NCI-H2196 (cell line): ENCODE measurements around the gene SLC10A4.
"Not testable (repeated sequence)": the region's sequence is repeated elsewhere in the genome, so short reads cannot be mapped to it uniquely, and the experiment has no call there.

ENCODE experiments used
- DNase-seq: peaks from one replicate; lab custom pipeline; 2025; ENCODE audit not compliant: unreplicated experiment; lab: John Stamatoyannopoulos, UW

Gene SLC10A4

GRCh38 chr4:48483006-48483776 is at the start of gene SLC10A4:
Gene SLC10A4 (plus strand): TSS chr4:48483343. CDS start chr4:48483562, 219 bp downstream.
- DNase-seq: no peak

GRCh38 chr4:48436318-48436717 is 46.8 kb upstream of the SLC10A4 start:
- DNase-seq: no peak

GRCh38 chr4:48439988-48440387 is 43.2 kb upstream of the SLC10A4 start:
- no peak for DNase-seq

- DNase-seq: not testable (repeated sequence)
Observed at GRCh38 chr4:48440914-48441313, 42.2 kb upstream of the SLC10A4 start.

- peak; percentile 23 for DNase-seq
Observed at GRCh38 chr4:48445704-48446103, 37.4 kb upstream of the SLC10A4 start.

- no peak for DNase-seq
Observed at GRCh38 chr4:48446642-48447041, 36.5 kb upstream of the SLC10A4 start.

- no peak for DNase-seq
Observed at GRCh38 chr4:48449151-48449550, 34.0 kb upstream of the SLC10A4 start.

- DNase-seq: no peak
Observed at GRCh38 chr4:48450740-48451139, 32.4 kb upstream of the SLC10A4 start.

- not testable (repeated sequence) for DNase-seq
Observed at GRCh38 chr4:48451656-48452055, 31.5 kb upstream of the SLC10A4 start.

- DNase-seq: no peak
Observed at GRCh38 chr4:48454591-48454990, 28.6 kb upstream of the SLC10A4 start.

- no peak for DNase-seq
Observed at GRCh38 chr4:48461000-48461399, 22.1 kb upstream of the SLC10A4 start.

- DNase-seq: no peak
Observed at GRCh38 chr4:48462363-48462762, 20.8 kb upstream of the SLC10A4 start.

GRCh38 chr4:48467442-48467841 is 15.7 kb upstream of the SLC10A4 start:
- no peak for DNase-seq

- no peak for DNase-seq
Observed at GRCh38 chr4:48467891-48468290, 15.3 kb upstream of the SLC10A4 start.

- DNase-seq: no peak
Observed at GRCh38 chr4:48470137-48470536, 13.0 kb upstream of the SLC10A4 start.

- no peak for DNase-seq
Observed at GRCh38 chr4:48470570-48470969, 12.6 kb upstream of the SLC10A4 start.

- no peak for DNase-seq
Observed at GRCh38 chr4:48472794-48473193, 10.3 kb upstream of the SLC10A4 start.

GRCh38 chr4:48475770-48476169 is 7.4 kb upstream of the SLC10A4 start:
- DNase-seq: no peak

- DNase-seq: no peak
Observed at GRCh38 chr4:48478273-48478672, 4.9 kb upstream of the SLC10A4 start.

- no peak for DNase-seq
Observed at GRCh38 chr4:48481581-48481980, 1.6 kb upstream of the SLC10A4 start.

- DNase-seq: no peak
Observed at GRCh38 chr4:48483777-48484493, 792 bp downstream of the SLC10A4 start.

- no peak for DNase-seq
Observed at GRCh38 chr4:48484494-48485168, 1.5 kb downstream of the SLC10A4 start.
